HG02642 (cell line): ENCODE data around the gene PZP.
"Not testable (repeated sequence)": the region's sequence is repeated elsewhere in the genome, so short reads cannot be mapped to it uniquely, and the experiment has no call there.

ENCODE experiments used
- ATAC-seq: cut with Tn5 transposase; IDR thresholded peaks from one replicate; pipeline ENCODE4 v1.9.1; 2021; ENCODE audit warnings: mild to moderate bottlenecking; ENCODE audit not compliant: unreplicated experiment, poor library complexity

The PZP gene

GRCh38 chr12:9208229-9208628 is at the start of gene PZP:
Gene PZP (minus strand): TSS chr12:9208395. CDS start chr12:9208341, 54 bp downstream.
- no peak for ATAC-seq

GRCh38 chr12:9256758-9257405 is 48.7 kb upstream of the PZP start:
- ATAC-seq, result no peak

DNA sequence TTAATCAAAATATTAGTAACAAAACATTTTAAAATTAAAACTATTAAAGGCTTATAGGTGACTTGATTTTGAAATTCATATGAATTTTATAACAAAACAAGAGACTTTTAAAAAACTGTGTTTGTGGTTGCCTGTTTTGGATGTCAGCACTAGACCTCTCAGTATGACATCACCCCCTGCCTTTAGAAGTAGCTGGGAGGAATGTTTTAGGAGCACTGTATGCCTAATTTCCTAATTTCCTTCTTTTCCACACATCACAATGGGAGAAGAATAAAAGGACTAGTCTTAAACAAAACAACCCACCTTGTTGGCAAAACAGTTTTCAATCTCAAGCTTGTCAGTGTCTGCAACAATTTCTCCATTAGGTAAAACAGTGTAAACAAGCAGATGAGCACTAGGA is 48.1 kb upstream of the PZP start:
- no peak for ATAC-seq

- ATAC-seq, result no peak
Observed at GRCh38 chr12:9255837-9256236, 47.6 kb upstream of the PZP start.

- ATAC-seq, result no peak
Observed at GRCh38 chr12:9253464-9253863, 45.3 kb upstream of the PZP start.

- not testable (repeated sequence) for ATAC-seq
Observed at GRCh38 chr12:9252791-9253190, 44.6 kb upstream of the PZP start.

DNA sequence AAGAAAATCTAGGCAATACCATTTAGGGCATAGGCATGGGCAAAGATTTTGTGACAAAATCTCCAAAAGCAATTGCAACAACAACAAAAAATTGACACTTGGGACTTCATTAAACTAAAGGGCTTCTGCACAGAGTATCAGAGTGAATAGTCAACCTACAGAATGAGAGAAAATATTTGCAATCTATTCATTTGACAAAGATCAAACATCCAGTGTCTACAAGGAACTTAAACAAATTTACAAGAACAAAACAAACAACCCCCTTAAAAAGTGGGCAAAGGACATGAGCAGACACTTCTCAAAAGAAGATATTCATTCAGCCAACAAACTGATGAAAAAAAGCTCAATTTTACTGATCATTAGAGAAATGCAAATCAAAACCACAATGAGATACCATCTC is 44.1 kb upstream of the PZP start:
- ATAC-seq, result no peak

DNA sequence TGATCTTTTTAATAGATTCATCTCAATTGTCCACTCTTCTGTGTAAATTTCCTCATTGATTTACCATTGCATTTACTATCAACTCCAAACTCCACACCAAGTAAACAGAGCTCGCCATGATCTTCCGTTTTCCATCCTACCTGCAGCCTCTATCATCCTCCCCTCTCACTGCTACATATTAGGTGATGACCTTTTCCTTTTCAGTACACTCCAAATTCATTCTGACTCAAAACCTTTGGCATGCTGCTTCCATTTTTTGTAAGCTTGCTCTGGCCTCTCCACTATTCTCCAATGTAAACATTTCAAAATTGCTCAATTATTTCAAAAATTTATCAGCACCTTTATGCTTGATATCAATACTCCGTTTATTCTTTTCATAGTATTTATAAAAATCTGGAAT is 40.2 kb upstream of the PZP start:
- ATAC-seq, result no peak

DNA sequence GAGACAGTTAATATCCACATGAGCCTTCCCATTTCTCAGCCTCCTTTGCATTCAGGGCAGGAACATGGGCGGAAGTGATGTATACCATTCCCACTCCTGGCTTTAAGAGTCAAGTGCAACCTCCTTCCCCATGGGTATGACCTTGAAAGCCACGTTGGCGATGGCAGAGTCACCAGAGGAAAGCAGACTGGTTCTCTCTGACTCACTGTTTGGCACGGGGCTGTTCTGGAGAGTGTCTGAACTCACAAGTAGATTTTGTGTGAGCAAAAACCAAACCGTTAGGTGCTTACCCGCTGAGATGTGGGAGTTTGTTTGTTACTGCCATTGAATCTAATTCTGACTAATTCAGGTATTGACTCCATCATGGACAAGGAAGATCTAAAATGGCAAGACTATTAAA is 36.7 kb upstream of the PZP start:
- peak; percentile 62 for ATAC-seq

GRCh38 chr12:9243999-9244649 is 35.9 kb upstream of the PZP start:
- ATAC-seq, result no peak

DNA sequence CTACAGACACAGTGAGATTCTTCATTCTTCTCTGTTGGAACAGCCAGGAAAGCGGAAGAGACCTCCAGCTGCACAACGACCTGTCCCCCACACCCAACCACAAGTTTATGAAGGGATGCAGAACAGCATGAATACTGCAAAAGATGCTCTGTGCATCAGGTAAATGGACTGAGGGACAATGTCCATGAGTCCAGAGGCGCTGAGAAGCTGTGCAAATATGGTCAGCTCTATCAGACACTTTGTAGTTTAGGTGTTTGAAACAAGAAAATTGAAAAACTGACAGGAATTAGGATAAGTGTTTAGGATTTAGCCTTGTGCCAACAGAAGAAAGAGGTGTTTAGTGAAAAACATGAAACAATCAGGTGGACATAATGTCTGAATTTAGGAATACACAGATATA is 33.1 kb upstream of the PZP start:
- no peak for ATAC-seq

DNA sequence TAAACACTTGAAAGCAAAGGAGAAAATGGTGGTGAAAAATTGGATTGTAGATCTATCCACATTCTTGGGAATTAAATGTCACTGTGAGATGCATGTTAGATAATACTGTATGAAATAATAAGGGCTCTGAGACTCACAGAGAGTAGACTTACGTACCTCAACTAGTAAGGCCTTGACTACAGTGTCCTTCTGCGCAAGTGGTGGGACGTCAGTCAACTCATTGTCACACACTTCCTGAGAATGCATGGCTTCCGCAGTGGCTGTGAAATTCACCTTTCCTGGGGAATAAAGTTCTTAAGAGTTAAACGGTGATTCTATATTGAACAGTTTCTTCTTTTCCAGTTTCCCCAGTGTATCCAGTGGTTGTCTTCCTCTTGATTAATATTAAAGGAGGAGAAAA is 32.6 kb upstream of the PZP start:
- no peak for ATAC-seq

DNA sequence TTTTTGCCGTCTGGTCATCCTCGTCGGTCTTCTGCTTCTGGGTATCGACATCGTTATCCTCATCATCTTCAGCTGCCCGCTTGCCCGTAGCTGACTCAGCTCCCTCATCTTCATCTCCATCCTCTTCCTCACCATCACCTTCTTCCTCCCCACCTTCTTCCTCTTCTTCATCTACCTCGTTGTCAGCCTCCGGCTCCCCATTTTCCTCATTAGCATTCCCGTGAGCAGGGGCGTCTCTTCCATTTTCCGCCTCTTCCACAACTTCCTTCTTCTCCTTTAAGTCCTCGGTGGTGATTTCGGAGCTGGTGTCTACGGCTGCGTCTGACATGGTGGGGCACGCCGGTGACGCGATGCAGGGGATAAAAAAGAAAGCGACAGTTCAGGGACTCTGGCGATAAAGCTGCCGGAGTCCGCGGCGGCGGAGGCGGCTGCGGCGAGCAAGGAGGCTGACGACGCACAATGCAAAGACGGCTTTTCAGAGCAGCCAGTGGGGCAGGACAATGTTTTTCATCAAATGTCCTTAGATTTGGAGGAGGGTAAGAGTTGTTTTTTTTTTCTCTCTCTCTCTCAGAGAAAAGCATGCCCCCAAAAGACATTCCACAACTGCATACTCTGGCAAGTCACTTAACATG is 31.9 kb upstream of the PZP start:
- ATAC-seq, result not testable (repeated sequence)

- no peak for ATAC-seq
Observed at GRCh38 chr12:9237286-9237685, 29.1 kb upstream of the PZP start.

- no peak for ATAC-seq
Observed at GRCh38 chr12:9235519-9235918, 27.3 kb upstream of the PZP start.

GRCh38 chr12:9227950-9228349 is 19.8 kb upstream of the PZP start:
- ATAC-seq, result no peak

- ATAC-seq, result no peak
Observed at GRCh38 chr12:9223830-9224229, 15.6 kb upstream of the PZP start.

DNA sequence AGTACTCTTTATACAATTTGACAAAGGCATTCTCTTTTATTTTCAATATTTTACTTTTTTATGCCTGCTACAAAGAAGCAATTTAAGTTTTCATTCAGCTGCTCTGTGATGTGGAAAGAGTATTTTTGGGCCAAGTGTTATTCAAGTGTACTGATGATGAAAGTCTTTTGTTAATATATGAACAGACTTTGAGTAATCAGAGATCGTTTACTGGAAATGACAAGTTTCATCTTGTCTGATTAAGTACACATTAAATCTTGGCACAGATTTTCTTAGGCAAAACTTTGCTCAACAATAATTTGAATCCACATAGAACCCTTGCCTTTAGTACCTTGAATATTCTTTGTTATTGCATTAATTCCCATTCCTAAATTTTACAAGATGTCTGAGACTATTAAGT is 13.3 kb upstream of the PZP start:
- ATAC-seq, result no peak

DNA sequence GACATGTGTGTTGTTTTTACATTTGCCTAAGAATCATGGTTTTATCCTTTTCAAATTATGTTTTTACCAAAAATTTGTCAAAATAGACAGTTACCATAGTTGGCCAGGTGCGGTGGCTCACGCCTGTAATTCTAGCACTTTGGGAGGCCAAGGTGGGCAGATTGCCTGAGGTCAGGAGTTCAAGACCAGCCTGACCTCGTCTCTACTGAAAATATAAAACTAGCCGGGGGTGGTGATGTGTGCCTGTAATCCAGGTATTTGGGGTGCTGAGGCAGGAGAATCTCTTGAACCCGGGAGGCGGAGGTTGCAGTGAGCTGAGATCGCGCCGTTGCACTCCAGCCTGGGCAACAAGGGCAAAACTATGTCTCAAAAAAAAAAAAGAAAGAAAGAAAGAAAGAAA is 12.8 kb upstream of the PZP start:
- not testable (repeated sequence) for ATAC-seq

GRCh38 chr12:9214534-9214933 is 6.3 kb upstream of the PZP start:
- no peak for ATAC-seq

- ATAC-seq, result no peak
Observed at GRCh38 chr12:9211687-9212086, 3.5 kb upstream of the PZP start.

- ATAC-seq, result no peak
Observed at GRCh38 chr12:9204380-9204779, 3.8 kb downstream of the PZP start.
